NCI-H1417 (cell line): Measurements from ENCODE around the gene NAV2.

ENCODE experiments used
- DNase-seq, 3 experiments: peaks; one replicate each; lab custom pipeline; 2025; lab: John Stamatoyannopoulos, UW

NAV2 gene, protein sequence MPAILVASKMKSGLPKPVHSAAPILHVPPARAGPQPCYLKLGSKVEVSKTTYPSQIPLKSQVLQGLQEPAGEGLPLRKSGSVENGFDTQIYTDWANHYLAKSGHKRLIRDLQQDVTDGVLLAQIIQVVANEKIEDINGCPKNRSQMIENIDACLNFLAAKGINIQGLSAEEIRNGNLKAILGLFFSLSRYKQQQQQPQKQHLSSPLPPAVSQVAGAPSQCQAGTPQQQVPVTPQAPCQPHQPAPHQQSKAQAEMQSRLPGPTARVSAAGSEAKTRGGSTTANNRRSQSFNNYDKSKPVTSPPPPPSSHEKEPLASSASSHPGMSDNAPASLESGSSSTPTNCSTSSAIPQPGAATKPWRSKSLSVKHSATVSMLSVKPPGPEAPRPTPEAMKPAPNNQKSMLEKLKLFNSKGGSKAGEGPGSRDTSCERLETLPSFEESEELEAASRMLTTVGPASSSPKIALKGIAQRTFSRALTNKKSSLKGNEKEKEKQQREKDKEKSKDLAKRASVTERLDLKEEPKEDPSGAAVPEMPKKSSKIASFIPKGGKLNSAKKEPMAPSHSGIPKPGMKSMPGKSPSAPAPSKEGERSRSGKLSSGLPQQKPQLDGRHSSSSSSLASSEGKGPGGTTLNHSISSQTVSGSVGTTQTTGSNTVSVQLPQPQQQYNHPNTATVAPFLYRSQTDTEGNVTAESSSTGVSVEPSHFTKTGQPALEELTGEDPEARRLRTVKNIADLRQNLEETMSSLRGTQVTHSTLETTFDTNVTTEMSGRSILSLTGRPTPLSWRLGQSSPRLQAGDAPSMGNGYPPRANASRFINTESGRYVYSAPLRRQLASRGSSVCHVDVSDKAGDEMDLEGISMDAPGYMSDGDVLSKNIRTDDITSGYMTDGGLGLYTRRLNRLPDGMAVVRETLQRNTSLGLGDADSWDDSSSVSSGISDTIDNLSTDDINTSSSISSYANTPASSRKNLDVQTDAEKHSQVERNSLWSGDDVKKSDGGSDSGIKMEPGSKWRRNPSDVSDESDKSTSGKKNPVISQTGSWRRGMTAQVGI (N-terminal part only)

GRCh38 chr11:19712281-19713195 lies at the start of gene NAV2:
Gene NAV2, plus strand, starts transcription at chr11:19712837. Its CDS starts 859 bp downstream, at chr11:19713696.
- peak; percentile 93 to 94 (median 93) for DNase-seq

DNA sequence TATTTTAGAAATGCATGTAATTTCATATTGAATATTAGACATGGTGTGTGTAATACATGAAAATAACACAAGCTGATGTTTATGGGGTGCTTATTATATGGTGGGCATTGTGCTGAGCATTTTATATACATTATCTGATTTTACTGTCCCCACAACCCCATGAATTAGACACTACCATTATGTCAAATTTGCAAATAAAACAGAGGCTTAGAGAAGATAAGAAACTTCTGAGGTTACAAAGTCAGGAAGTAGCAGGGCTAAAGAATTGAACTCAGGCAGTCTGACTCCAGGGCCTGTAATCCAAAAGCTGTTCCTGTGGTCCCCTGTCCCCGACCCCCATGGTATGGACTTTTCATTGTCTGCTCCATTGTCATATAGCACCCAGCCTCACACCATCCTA lies 49.4 kb upstream of the NAV2 start:
- DNase-seq, result no peak

DNA sequence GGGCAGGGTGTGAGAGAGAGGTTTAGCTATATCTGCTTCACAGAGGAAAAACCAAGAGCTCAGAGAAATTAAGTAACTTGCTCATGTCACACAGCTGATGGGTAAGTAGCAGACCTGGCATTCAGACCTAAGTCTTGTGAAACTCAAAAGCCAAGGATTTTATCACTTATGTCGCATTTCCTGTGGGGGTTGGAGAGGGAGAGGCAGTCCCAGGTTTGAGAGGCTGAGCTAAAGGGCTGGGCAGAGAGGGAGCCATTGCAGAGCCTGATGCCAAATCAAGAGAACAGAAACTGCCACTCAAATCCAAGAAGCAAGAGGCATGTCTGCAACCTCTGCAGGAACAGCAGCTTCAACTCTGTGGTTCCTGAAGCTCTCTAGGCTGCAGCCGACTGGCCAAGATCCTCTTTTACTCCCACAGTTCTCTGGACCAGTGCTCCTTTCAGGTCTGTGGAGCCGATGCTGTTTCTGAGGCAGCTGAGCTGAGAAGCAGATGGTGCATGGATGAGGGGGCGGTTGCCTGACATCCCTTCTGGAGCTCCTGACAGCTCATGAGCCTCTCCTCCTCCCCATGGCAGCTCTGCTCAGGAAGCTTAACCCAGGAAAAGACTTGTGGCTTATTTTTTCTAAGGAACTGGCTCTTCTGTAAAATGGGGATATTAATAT lies 47.6 kb upstream of the NAV2 start:
- no peak for DNase-seq

- no peak for DNase-seq
These were observed 45.7 kb upstream of the NAV2 start for GRCh38 chr11:19666951-19667350.

DNA sequence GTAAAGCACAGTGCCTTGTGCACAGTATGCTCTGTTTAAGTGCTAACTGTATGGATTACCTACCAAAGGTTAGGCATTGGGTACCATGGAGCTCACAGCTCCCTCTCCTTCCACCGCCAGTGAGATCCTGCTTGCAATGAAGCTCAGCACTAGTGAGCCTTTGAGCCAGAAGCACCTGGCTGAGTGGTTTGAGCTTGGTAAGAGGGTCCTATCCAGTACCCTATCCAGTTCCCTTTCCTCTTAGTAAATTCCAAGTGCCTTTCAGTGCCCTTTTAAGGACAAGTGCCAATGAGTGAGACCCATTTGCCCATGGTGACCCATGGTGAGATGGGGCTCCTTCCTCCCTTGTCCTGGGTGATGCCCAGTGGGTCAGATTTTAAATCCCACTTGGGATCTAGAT lies 43.1 kb upstream of the NAV2 start:
- DNase-seq, result no peak

DNA sequence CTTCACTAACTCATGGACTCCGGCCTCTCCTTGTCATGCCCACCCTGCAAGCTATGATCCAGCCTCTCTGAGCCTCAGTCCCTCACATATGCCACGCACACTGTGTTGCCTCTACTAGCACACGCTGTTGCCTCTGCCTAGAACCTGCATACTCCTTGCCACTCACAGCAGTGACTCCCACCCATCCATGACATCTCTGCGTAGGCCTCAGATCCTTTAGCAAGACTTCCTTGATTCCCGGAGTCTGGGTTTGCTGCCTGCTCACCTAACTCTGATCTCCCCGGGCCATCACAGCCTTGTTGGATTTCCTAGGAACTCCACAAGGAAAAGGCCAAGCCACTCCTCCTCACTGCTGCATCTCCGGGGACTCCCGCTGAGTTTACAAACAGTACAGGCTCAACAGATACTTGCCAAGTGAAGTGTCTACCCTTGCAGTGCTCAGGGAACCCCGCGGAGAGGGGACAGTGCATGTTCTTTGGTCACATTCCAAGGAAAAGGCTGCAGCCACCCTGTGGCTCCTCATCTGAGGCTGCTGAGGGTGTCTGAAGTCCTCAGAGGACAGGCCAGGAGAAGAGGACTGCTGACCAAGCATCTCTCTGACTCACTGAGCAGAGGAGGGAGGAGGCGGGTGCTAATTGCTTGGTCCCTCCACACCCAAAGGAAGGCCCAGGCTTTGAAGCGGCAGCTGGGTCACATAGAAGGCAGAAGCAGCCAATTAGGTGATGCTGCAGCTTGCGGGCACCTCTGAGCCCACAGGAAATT lies 42.4 kb upstream of the NAV2 start:
- DNase-seq, result peak; percentile 61 to 89 (median 71)

- no peak for DNase-seq
These were observed 39.9 kb upstream of the NAV2 start for GRCh38 chr11:19672586-19673206.

DNA sequence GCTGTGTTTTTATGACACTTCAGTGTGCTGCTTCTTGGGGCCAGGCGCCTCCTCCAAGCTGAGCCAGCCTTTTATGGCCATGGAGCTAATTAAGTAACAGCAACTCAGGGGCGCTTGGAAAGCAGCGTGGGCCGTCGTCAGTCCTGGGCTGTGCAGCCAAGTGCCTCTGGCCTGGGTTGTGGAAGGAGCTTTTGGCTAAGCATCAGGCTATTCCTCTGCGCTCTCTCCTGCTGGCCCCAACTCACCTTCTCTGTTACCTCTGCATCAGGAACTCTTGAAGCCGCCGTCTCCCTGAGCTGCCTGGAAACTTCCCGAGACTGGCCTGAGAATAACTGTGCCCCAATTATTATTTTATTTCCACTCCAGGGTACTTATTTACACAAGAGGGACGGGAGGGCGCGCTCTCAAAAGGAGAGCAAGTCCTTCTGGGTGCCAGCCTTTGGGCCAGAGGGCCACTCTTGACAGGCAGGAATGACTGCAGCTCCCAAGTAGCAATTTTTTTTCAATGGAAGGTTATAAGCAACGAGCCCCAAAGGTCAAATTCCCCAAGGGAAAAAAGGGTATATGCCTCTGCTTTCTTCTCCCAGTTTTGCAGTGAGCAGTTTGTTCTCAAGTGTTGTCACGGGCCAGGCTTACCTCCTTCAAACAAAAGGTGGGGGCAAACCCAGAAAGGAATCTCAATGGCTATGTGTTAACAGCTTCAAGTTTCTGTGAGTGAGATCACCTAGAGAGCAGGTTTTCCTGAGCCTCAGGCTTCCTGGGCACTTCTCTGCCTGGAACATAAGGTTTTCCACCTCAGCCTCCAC lies 38.5 kb upstream of the NAV2 start:
- DNase-seq, result peak; percentile 46 to 75 (median 51)

DNA sequence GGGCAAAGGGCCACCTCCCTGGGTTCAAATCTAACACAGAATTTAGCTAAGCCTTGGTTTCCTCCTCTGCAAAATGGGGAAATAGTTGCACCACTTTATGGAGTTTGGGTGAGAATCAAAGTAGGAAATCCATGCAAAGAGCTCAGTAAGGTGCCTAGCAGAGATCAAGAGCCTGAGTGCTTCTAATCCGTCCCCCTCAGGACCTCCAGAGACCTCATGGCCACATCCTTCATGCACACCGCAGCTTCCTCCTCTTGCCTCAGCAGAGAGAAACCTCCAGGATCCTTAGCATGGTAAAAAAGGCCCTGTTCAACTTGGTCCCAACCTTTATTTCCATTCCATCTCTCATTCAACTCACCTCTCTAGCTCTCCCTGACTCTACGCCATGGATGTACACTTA lies 37.8 kb upstream of the NAV2 start:
- no peak for DNase-seq

GRCh38 chr11:19675397-19675796 lies 37.2 kb upstream of the NAV2 start:
- DNase-seq, result no peak

- DNase-seq, result peak in 1 of 3 experiments; percentile 11
These were observed 35.9 kb upstream of the NAV2 start for GRCh38 chr11:19676475-19677380.

- DNase-seq, result no peak
These were observed 35.1 kb upstream of the NAV2 start for GRCh38 chr11:19677381-19678080.

DNA sequence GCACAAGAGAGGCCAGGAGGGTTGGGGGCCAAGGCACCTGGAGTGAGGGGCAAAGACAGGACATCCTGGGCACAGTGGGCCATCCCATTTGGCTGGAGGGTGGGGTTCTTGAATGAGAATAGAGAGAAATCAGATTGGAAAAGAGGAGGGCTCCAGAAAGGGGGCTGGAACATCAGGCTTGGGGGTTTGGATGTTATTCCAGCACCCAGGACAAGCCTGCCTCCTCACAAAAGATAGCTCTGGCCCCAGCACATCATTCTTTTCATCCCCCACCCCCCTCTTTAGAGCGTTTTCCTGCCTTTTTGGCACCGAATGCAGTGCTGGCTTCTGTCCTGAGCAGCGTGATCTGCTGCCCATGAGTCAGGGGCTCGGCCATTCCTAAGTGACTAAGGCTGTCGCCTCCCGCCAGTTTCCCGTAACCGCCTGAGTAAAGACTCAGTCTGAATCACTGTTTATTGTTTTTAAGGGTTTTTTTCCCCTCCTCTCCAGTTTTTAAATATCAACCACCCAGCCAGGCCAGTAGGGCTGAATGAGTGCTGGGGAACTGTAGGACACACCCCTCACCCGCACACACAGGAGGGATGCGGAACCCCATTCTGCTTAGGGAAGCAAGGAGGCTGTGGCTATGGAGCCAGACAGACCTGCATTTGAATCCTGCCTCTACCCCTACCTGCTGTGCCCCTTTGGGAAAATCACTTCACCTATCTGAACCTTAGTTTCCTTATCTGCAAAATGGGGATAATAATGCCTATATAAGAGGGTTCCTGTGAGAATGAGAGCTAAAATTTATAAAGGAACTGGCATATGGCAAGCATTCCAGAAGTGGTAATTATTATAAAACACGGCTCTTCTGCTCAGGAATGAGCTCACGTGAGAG lies 32.4 kb upstream of the NAV2 start:
- DNase-seq, result no peak

GRCh38 chr11:19680829-19681368 lies 31.7 kb upstream of the NAV2 start:
- DNase-seq, result no peak

DNA sequence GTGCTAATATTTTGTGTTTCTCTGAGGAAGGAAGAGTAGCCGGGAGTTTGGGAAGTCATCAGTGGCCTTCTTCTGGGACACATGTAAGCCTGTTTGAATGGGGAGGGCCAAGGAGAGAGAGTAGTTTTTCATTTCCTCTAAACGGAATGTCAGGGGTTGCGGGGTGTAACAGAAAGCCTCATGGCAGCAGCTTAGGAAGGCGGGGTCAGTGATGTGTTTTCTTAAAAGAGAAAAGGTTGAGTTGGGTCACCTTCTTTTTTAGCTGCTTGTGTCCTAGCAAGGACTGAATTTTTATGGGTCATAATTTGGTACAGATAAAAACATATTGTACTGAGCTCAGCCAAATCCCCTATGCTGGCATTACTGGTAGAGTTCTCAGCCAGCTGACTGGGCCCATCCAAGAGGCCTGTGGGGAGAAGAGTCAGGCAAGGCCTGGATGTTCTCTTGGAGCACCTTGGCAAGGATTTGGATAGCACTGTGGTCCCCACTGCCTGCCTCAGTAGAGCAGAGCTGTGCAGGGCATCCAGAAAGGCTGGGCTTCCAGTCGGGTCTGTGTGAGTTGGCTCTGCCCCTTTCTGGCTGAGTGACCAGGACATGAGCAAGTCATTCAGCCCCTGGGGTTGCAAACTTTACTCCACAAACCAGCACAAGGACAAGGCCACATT lies 29.4 kb upstream of the NAV2 start:
- no peak for DNase-seq
